Effector CD8-positive, alpha-beta T cell (primary cell): ENCODE data around the gene ENTHD1.

Experiments used
- DNase-seq: peaks from one replicate; lab custom pipeline; 2025; lab: John Stamatoyannopoulos, UW

ENTHD1 gene

GRCh38 chr22:39797528-39798147 is 95.9 kb downstream of the ENTHD1 start:
- DNase-seq = no peak

- DNase-seq = no peak
Observed at GRCh38 chr22:39789788-39790187, 103.8 kb downstream of the ENTHD1 start.

GRCh38 chr22:39785232-39785631 is 108.3 kb downstream of the ENTHD1 start:
- DNase-seq = no peak

GRCh38 chr22:39777716-39778454 is 115.7 kb downstream of the ENTHD1 start:
- DNase-seq = no peak

GRCh38 chr22:39776295-39777009 is 117.1 kb downstream of the ENTHD1 start:
- DNase-seq = no peak

- DNase-seq = no peak
Observed at GRCh38 chr22:39773976-39774539, 119.5 kb downstream of the ENTHD1 start.

- DNase-seq = no peak
Observed at GRCh38 chr22:39773503-39773902, 120.1 kb downstream of the ENTHD1 start.

- DNase-seq = no peak
Observed at GRCh38 chr22:39771486-39771885, 122.1 kb downstream of the ENTHD1 start.

- no peak for DNase-seq
Observed at GRCh38 chr22:39765661-39766060, 127.9 kb downstream of the ENTHD1 start.

- DNase-seq = no peak
Observed at GRCh38 chr22:39765046-39765445, 128.5 kb downstream of the ENTHD1 start.

- DNase-seq = no peak
Observed at GRCh38 chr22:39763276-39763675, 130.3 kb downstream of the ENTHD1 start.

GRCh38 chr22:39750759-39751158 is 142.8 kb downstream of the ENTHD1 start:
- DNase-seq = no peak

GRCh38 chr22:39748877-39749276 is 144.7 kb downstream of the ENTHD1 start:
- no peak for DNase-seq

- DNase-seq = no peak
Observed at GRCh38 chr22:39746600-39747262, 146.8 kb downstream of the ENTHD1 start.

GRCh38 chr22:39745789-39746188 is 147.8 kb downstream of the ENTHD1 start:
- DNase-seq = no peak

GRCh38 chr22:39744353-39744752 is 149.2 kb downstream of the ENTHD1 start:
- DNase-seq = no peak

GRCh38 chr22:39743935-39744334 is 149.6 kb downstream of the ENTHD1 start:
- no peak for DNase-seq

GRCh38 chr22:39739338-39740027 is 154.1 kb downstream of the ENTHD1 start:
- DNase-seq = no peak

GRCh38 chr22:39738746-39739145 is 154.8 kb downstream of the ENTHD1 start:
- no peak for DNase-seq

- DNase-seq = no peak
Observed at GRCh38 chr22:39735776-39736175, 157.8 kb downstream of the ENTHD1 start.

GRCh38 chr22:39734866-39735265 is 158.7 kb downstream of the ENTHD1 start:
- no peak for DNase-seq
